H1 (cell line): Measurements from ENCODE around the gene CNNM4. TPM values are rescaled to one million over a fixed set of nuclear protein-coding genes. Genes with fewer than 3 reads are reported as not detected.

Experiments used
- CTCF ChIA-PET: fragments of 300-600 bp; sonication (Branson Sonifier 250); formaldehyde crosslinking; loops from one replicate; lab custom pipeline; 2021; ENCODE audit not compliant: partially characterized antibody; lab: Charles Lee
- POLR2A ChIA-PET: fragments of 300-600 bp; sonication (Branson Sonifier 250); formaldehyde crosslinking; loops from one replicate; lab custom pipeline; 2021; ENCODE audit warnings: inconsistent platforms; ENCODE audit not compliant: partially characterized antibody; lab: Charles Lee
- DNase-seq, 2 experiments: peaks; one replicate each; pipeline versions ENCODE4 v3.0.0 to v3.0.0-alpha.2; 2010 to 2022; ENCODE audit warnings: low spot score in 2 of 2, low read depth in 1 of 2, mixed read lengths in 1 of 2
- FAIRE-seq: peaks from 2 replicates; lab custom pipeline; 2011; peaks lifted over from hg19 to GRCh38; lab: Jason Lieb, UNC
- H2AFZ ChIP-seq: 2 replicates; pipeline ENCODE4 v1.8.1; 2012; ENCODE audit warnings: low read length, inconsistent platforms
- H2AK5ac ChIP-seq: 2 replicates; pipeline ENCODE4 v1.6.1; 2013; ENCODE audit warnings: low read depth, low read length
- H2BK120ac ChIP-seq: replicated peaks from 2 replicates; pipeline ENCODE3; 2013; ENCODE audit warnings: low read depth, low read length, inconsistent platforms
- H2BK12ac ChIP-seq: 2 replicates; pipeline ENCODE4 v1.6.1; 2013; ENCODE audit warnings: low read depth, low read length
- H2BK15ac ChIP-seq: 2 replicates; pipeline ENCODE4 v1.6.1; 2013; ENCODE audit warnings: low read length
- H2BK20ac ChIP-seq: 2 replicates; pipeline ENCODE4 v1.6.1; 2013; ENCODE audit warnings: low read length
- H2BK5ac ChIP-seq: 2 replicates; pipeline ENCODE4 v1.6.1; 2013; ENCODE audit warnings: low read depth, low read length
- H3K14ac ChIP-seq: 2 replicates; pipeline ENCODE4 v1.6.1; 2013; ENCODE audit warnings: inconsistent platforms; ENCODE audit not compliant: insufficient read length
- H3K18ac ChIP-seq: 2 replicates; pipeline ENCODE4 v1.6.1; 2013; ENCODE audit warnings: low read length; ENCODE audit errors: extremely low read depth
- H3K23ac ChIP-seq: 2 replicates; pipeline ENCODE4 v1.6.1; 2013; ENCODE audit warnings: inconsistent platforms; ENCODE audit not compliant: insufficient read length
- H3K23me2 ChIP-seq: 2 replicates; pipeline ENCODE4 v1.6.1; 2013; ENCODE audit warnings: low read depth, low read length
- H3K27ac ChIP-seq: 2 replicates; pipeline ENCODE4 v1.6.1; 2011; ENCODE audit warnings: low read depth, low read length, inconsistent platforms
- H3K27me3 ChIP-seq, 4 experiments: replicated peaks in 1 of 4; 1 replicate in 1 of 4; 2 replicates in 3 of 4; pipeline versions ENCODE4 v1.6.1 to v1.8.1; 2011 to 2013; ENCODE audit warnings: low read length in 3 of 4, mild to moderate bottlenecking in 3 of 4, inconsistent platforms in 2 of 4, mixed read lengths in 2 of 4, moderate library complexity in 1 of 4; ENCODE audit not compliant: control insufficient read depth in 3 of 4, insufficient read depth in 3 of 4; ENCODE audit errors: extremely low read depth in 1 of 4
- H3K36me3 ChIP-seq, 4 experiments: 2 replicates each; pipeline versions ENCODE4 v1.6.1 to v1.8.1; 2011 to 2013; ENCODE audit warnings: mild to moderate bottlenecking in 4 of 4, low read length in 3 of 4, moderate library complexity in 2 of 4, control low read depth in 1 of 4, inconsistent platforms in 1 of 4; ENCODE audit not compliant: insufficient read depth in 4 of 4, control insufficient read depth in 2 of 4
- H3K4ac ChIP-seq: replicated peaks from 2 replicates; pipeline ENCODE3; 2013; ENCODE audit warnings: low read length, low read depth, mixed read lengths, inconsistent platforms; ENCODE audit not compliant: insufficient read length
- H3K4me1 ChIP-seq, 4 experiments: replicated peaks in 1 of 4; 1 replicate in 1 of 4; 2 replicates in 3 of 4; pipeline versions ENCODE4 v1.6.1 to v1.8.1; 2011 to 2013; ENCODE audit warnings: low read length in 3 of 4, inconsistent platforms in 2 of 4, mixed read lengths in 1 of 4; ENCODE audit not compliant: insufficient read depth in 4 of 4, control insufficient read depth in 3 of 4
- H3K4me2 ChIP-seq, 2 experiments: 2 replicates each; pipeline versions ENCODE4 v1.6.1 to v1.8.1; 2011 to 2013; ENCODE audit warnings: low read depth in 2 of 2, low read length in 2 of 2, control low read depth in 1 of 2, inconsistent platforms in 1 of 2, mild to moderate bottlenecking in 1 of 2; ENCODE audit not compliant: insufficient read depth in 1 of 2
- H3K4me3 ChIP-seq, 4 experiments: fragments of 200-600, 300-600 bp in 1 of 4; sonication (generic), shearing (Covaris generic), sonication (Bioruptor Twin) in 1 of 4; 2 replicates each; pipeline versions ENCODE4 v1.5.1 to v1.8.1; 2011 to 2016; ENCODE audit warnings: low read length in 4 of 4, low read depth in 3 of 4, control low read depth in 2 of 4, inconsistent platforms in 2 of 4, mild to moderate bottlenecking in 2 of 4, mixed read lengths in 1 of 4, moderate library complexity in 1 of 4; ENCODE audit not compliant: insufficient read depth in 2 of 4; ENCODE audit errors: extremely low read depth in 1 of 4
- H3K56ac ChIP-seq: replicated peaks from 2 replicates; pipeline ENCODE3; 2013; ENCODE audit warnings: low read depth, mild to moderate bottlenecking, mixed read lengths, low read length, inconsistent platforms; ENCODE audit not compliant: insufficient read length
- H3K79me1 ChIP-seq: 2 replicates; pipeline ENCODE4 v1.6.1; 2013; ENCODE audit warnings: low read depth, low read length, control low read depth
- H3K79me2 ChIP-seq, 2 experiments: 2 replicates each; pipeline versions ENCODE4 v1.6.1 to v1.8.1; 2012 to 2013; ENCODE audit warnings: low read length in 2 of 2, mild to moderate bottlenecking in 2 of 2, inconsistent platforms in 1 of 2; ENCODE audit not compliant: insufficient read depth in 2 of 2, control insufficient read depth in 1 of 2
- H3K9ac ChIP-seq, 4 experiments: replicated peaks in 1 of 4; 1 replicate in 1 of 4; 2 replicates in 3 of 4; pipeline versions ENCODE4 v1.6.1 to v1.8.1; 2011 to 2013; ENCODE audit warnings: low read depth in 3 of 4, low read length in 3 of 4, control low read depth in 2 of 4, mild to moderate bottlenecking in 2 of 4, moderate library complexity in 2 of 4, inconsistent platforms in 1 of 4; ENCODE audit errors: extremely low read depth in 1 of 4
- H3K9me3 ChIP-seq, 2 experiments: 2 replicates each; pipeline versions ENCODE4 v1.6.1 to v1.8.1; 2012 to 2013; ENCODE audit warnings: mild to moderate bottlenecking in 2 of 2, moderate library complexity in 2 of 2, control low read depth in 1 of 2, inconsistent platforms in 1 of 2, low read depth in 1 of 2, low read length in 1 of 2, mixed read lengths in 1 of 2; ENCODE audit not compliant: insufficient read depth in 2 of 2
- H4K20me1 ChIP-seq, 2 experiments: replicated peaks in 1 of 2; 2 replicates each; pipeline versions ENCODE3 to v1.8.1; 2011 to 2013; ENCODE audit warnings: inconsistent platforms in 2 of 2, low read length in 2 of 2, mild to moderate bottlenecking in 1 of 2; ENCODE audit not compliant: insufficient read depth in 2 of 2, control insufficient read depth in 1 of 2
- H4K5ac ChIP-seq: 2 replicates; pipeline ENCODE4 v1.6.1; 2013; ENCODE audit warnings: low read length, low read depth, mixed read lengths, inconsistent platforms; ENCODE audit not compliant: insufficient read length
- H4K8ac ChIP-seq: 2 replicates; pipeline ENCODE4 v1.8.0; 2013; ENCODE audit warnings: mild to moderate bottlenecking, moderate library complexity, low read length, inconsistent platforms; ENCODE audit not compliant: insufficient read depth; ENCODE audit errors: extremely low read depth
- H4K91ac ChIP-seq: replicated peaks from 2 replicates; pipeline ENCODE3; 2013; ENCODE audit warnings: low read length, mixed read lengths, inconsistent platforms; ENCODE audit not compliant: insufficient read length
- BCL11A ChIP-seq, 2 experiments: IDR thresholded peaks; one replicate each; pipeline ENCODE4 v1.6.1; 2011; ENCODE audit warnings: low read depth in 2 of 2, low read length in 2 of 2, mild to moderate bottlenecking in 2 of 2
- CHD1 ChIP-seq: IDR thresholded peaks from 2 replicates; pipeline ENCODE4 v1.6.1; 2012; ENCODE audit warnings: low read depth, low read length, improper control_type of control experiment
- CTCF ChIP-seq, 3 experiments: IDR thresholded peaks; 1 replicate in 2 of 3; 2 replicates in 1 of 3; pipeline versions ENCODE4 v1.5.1 to v1.6.1; 2011; ENCODE audit warnings: low read length in 3 of 3, mild to moderate bottlenecking in 3 of 3, inconsistent platforms in 2 of 3, low read depth in 1 of 3, moderate library complexity in 1 of 3; ENCODE audit not compliant: insufficient read depth in 1 of 3; ENCODE audit errors: control extremely low read depth in 1 of 3
- NRF1 ChIP-seq: IDR thresholded peaks from 2 replicates; pipeline ENCODE4 v1.6.1; 2011; ENCODE audit warnings: mild to moderate bottlenecking, low read depth, low read length, improper control_type of control experiment
- POLR2A ChIP-seq, 2 experiments: IDR thresholded peaks; 1 replicate in 1 of 2; 2 replicates in 1 of 2; pipeline ENCODE4 v1.6.1; 2011; ENCODE audit warnings: low read depth in 2 of 2, low read length in 2 of 2, mild to moderate bottlenecking in 2 of 2; ENCODE audit errors: control extremely low read depth in 1 of 2
- POLR2AphosphoS5 ChIP-seq: IDR thresholded peaks from 2 replicates; pipeline ENCODE4 v1.6.1; 2011; ENCODE audit warnings: low read depth, low read length
- RAD21 ChIP-seq, 2 experiments: IDR thresholded peaks in 1 of 2; conservative IDR thresholded peaks in 1 of 2; 2 replicates each; pipeline ENCODE4 v1.6.1; 2011; ENCODE audit warnings: low read depth in 2 of 2, low read length in 2 of 2, improper control_type of control experiment in 1 of 2, inconsistent platforms in 1 of 2, mild to moderate bottlenecking in 1 of 2, moderate library complexity in 1 of 2
- polyA plus RNA-seq, 7 experiments: library from polyadenylated mRNA; depleted of rRNA in 3 of 7; stranded (reverse) in 5 of 7; unstranded in 2 of 7; fragments of >200 nt in 5 of 7; fragments of 200-250 nt in 2 of 7; gene quantifications; 1 replicate in 5 of 7; 2 replicates in 1 of 7; 4 replicates in 1 of 7; pipeline versions ENCODE4 v1.2.1 to v1.2.3, GENCODE V29; 2011 to 2013; ENCODE audit warnings: missing spikeins in 2 of 7, mixed read lengths in 2 of 7
- total RNA-seq: library from RNA; stranded (reverse); fragmentation: NEBNext Ultra II Directional; extraction: Animal tissue kit (Norgen Biotek cat#: 25700); gene quantifications from 2 replicates; pipeline ENCODE4 v1.2.1, GENCODE V29; 2021

Gene CNNM4
- total and polyA plus RNA-seq, 2 of the 8 experiments (the other 6 are each of a cell fraction or from before 2014, with no cell fraction given): 10.3 to 11.0 TPM

- Histone ChIP-seq H3K4me1 (peaks cover 0 to 4% (median 0%) of the 10 kb centered on the region in 4 experiments; a peak in 2 of 7 replicates), H3K79me1 (no peaks in the 10 kb centered on the region), H3K23ac (no peak overlapping the region), H2BK120ac (no peak overlapping the region), H3K4ac (no peak overlapping the region), H4K8ac (no peak overlapping the region), H3K4me2 (no peak overlapping the region), H2AFZ (no peak overlapping the region), H3K4me3 (no peak overlapping the region), H3K27me3 (no peaks in the 10 kb centered on the region), H3K9me3 (no peaks in the 10 kb centered on the region), H3K9ac (no peak overlapping the region), H2BK12ac (no peak overlapping the region), H3K14ac (no peak overlapping the region), H2AK5ac (no peak overlapping the region), H4K91ac (no peak overlapping the region), H2BK15ac (no peak overlapping the region), H2BK5ac (no peak overlapping the region), H4K20me1 (no peaks in the 10 kb centered on the region), H3K27ac (no peak overlapping the region), H3K36me3 (no peaks in the 10 kb centered on the region), H2BK20ac (no peak overlapping the region), H3K23me2 (no peaks in the 10 kb centered on the region), H3K56ac (no peak overlapping the region), H3K18ac (no peak overlapping the region), H3K79me2 (no peaks in the 10 kb centered on the region), H4K5ac (no peak overlapping the region)
- no peak for TF ChIP-seq RAD21 (IDR thresholded peaks at IDR 0.05 in 1 of 2, conservative IDR thresholded peaks at IDR 0.05 in 1 of 2; ENCODE audit: low read depth in 2 of 2, low read length in 2 of 2)
- no peak for TF ChIP-seq CTCF (IDR thresholded peaks at IDR 0.05; ENCODE audit: control extremely low read depth in 1 of 3, insufficient read depth in 1 of 3, low read depth in 1 of 3, low read length in 3 of 3)
- no peak for TF ChIP-seq POLR2AphosphoS5
- TF ChIP-seq CHD1: no peak
- TF ChIP-seq BCL11A (IDR thresholded peaks at IDR 0.05; ENCODE audit: low read depth in 2 of 2, low read length in 2 of 2): no peak
- no peak for TF ChIP-seq POLR2A (IDR thresholded peaks at IDR 0.05; ENCODE audit: control extremely low read depth in 1 of 2, low read depth in 2 of 2, low read length in 2 of 2)
- no peak for TF ChIP-seq NRF1
- POLR2A ChIA-PET: interaction anchor here (1.4 kb wide), 1 partner anchor 9 kb away, joined by 5 read pairs; no protein-coding TSS in a partner anchor
- no peak for FAIRE-seq
- CTCF ChIA-PET: no interaction called here
- DNase-seq: no peak
These were observed 6.4 kb upstream of the CNNM4 start for GRCh38 chr2:96754317-96754716.
